Measurements from ENCODE around the gene KIAA1328.

The KIAA1328 gene

DNA sequence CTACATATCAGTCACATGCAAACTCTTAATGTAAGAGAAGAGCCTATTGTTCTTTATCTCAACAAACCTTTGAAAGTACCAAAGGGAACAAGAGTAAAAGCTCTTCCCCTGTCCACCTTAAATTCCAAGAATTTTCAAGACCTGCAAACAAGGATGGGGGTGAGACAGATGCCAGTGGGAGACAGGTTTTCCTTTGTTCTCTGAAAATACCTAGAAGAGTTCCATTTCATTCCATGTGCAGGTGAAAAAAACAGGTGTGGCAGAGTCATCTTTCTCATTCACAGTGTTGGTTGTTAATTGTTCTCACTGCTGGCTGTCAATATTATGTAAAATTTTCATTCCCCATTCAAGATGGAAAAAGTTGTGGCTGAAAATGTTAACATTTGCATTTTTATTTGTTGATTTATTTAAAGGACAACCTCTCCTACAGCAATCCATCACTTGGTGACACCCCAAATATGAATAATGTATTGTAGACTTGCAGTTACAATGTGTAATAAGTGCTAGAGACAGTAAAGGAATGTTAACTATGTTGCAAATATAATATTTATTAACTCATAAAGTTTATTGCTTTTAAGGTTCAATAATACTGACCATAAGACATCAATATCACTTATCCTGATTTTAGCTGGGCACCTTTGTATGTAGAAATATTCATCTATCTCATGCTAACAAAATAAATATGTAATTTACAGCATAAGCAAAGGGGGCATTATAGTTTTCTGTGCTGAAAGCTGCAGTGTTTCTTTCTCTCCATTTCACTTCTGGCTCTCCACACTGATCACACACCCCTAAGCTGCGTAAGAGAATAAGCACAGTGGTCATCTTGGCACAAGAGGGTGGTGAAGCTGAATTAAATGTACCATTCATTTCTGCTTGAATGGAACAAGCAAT lies 347.0 kb downstream of the KIAA1328 start:
- H3K4me3 ChIP-seq (ENCODE audit: low read depth, low read length), result no peak overlapping the region
- TF ChIP-seq, protein P1, sequence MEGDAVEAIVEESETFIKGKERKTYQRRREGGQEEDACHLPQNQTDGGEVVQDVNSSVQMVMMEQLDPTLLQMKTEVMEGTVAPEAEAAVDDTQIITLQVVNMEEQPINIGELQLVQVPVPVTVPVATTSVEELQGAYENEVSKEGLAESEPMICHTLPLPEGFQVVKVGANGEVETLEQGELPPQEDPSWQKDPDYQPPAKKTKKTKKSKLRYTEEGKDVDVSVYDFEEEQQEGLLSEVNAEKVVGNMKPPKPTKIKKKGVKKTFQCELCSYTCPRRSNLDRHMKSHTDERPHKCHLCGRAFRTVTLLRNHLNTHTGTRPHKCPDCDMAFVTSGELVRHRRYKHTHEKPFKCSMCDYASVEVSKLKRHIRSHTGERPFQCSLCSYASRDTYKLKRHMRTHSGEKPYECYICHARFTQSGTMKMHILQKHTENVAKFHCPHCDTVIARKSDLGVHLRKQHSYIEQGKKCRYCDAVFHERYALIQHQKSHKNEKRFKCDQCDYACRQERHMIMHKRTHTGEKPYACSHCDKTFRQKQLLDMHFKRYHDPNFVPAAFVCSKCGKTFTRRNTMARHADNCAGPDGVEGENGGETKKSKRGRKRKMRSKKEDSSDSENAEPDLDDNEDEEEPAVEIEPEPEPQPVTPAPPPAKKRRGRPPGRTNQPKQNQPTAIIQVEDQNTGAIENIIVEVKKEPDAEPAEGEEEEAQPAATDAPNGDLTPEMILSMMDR (IDR thresholded peaks at IDR 0.05; ENCODE audit: low read depth, low read length), result no peak

DNA sequence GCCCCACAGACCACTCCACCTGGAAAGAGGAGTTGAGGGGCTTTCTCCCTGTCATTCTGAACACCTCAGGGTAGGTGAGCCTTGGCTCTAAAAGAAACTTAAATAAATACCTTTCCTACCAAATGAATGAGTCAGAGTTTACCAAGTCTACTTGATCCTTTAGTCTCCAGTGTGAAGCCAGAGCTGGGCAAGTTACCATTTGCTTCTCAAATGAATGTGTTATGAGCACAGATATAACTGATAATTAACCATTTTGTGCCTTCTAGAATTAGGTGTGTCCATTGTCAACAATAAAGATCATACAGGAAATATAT lies 347.7 kb downstream of the KIAA1328 start:
- TF ChIP-seq, protein P1 (IDR thresholded peaks at IDR 0.05; ENCODE audit: low read depth, low read length), result no peak

DNA sequence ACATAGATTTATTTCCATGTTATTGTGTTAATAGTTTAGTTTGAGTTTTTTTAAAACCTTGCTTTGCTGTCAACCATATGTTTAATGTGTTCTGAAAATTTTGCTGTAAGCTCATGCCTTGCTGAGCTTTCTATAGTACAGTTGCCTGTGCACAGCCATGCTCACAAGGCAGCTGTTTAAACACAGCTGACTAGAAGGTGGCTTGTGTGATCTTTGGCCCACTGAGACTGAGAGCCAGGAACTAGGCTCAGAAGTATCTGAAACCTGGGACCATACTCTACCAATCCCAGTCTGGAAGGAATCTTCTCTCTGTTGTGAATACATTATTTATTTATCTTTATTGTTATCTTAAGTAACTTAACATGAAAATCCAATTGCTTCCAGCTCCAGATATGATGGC lies 350.5 kb downstream of the KIAA1328 start:
- no peak overlapping the region for H3K4me3 ChIP-seq (ENCODE audit: low read depth, low read length)
- TF ChIP-seq, protein P1 (IDR thresholded peaks at IDR 0.05; ENCODE audit: low read depth, low read length), result no peak

More for the DNA sequence above, 347.7 kb downstream of the KIAA1328 start:
- no peak overlapping the region for H3K4me3 ChIP-seq (ENCODE audit: low read depth, low read length)

DNA sequence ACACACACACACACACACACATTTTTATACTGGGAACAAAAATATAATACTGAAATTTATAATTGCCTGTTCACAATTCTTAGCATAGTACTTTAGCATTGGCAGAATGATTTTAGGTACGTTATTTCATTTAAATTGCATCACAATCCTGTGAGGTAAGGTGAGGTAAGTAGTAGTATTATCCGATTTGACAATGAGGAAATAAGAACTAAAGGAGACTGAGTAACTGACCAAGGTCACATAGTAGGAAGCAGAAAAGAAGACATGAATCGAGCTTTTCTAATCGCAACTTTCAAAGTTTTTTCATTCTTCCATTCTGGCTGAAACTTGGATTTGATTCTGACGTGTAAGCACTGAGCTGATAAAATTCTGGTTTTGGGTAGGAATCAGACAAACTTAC lies 351.2 kb downstream of the KIAA1328 start:
- no peak overlapping the region for H3K4me3 ChIP-seq (ENCODE audit: low read depth, low read length)
- TF ChIP-seq, protein P1 (IDR thresholded peaks at IDR 0.05; ENCODE audit: low read depth, low read length), result no peak

DNA sequence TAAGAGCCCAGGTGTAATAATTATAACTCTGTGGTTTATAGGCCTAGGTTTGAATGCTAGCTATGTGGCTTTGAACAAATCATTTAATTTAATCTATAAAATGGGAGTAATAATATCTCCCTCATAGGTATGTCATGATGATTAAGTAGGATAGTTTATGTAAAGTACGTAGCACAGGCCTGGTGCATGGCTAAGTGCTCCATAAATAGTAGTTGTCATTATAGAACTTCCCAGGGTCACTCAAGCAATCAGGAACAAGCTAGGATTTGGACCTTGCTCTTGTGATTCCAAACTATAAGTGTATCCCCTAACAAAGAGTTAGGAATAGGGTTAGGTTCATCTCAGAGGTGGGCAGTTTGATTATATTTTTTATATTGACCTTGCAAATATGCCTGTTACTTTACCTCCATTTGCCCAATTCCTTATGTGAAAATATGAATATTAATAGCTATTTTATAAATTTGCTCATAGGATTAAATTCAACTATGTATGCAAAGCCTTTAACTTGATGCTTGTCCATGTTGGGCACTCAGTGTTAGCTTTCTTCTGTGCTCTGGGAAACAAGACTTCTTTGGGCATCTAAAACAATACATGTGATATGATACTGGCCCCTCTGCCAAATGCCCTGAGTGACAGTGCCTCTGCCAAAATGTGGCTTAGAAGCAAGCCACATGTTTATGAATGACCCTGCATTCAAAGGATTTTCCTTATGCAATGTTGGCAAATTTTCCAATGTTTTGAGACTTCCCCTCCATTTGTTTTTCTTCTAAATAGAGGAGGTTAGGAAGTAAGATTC lies 353.6 kb downstream of the KIAA1328 start:
- H3K4me3 ChIP-seq (ENCODE audit: low read depth, low read length), result no peak overlapping the region
- TF ChIP-seq, protein P1 (IDR thresholded peaks at IDR 0.05; ENCODE audit: low read depth, low read length), result no peak

DNA sequence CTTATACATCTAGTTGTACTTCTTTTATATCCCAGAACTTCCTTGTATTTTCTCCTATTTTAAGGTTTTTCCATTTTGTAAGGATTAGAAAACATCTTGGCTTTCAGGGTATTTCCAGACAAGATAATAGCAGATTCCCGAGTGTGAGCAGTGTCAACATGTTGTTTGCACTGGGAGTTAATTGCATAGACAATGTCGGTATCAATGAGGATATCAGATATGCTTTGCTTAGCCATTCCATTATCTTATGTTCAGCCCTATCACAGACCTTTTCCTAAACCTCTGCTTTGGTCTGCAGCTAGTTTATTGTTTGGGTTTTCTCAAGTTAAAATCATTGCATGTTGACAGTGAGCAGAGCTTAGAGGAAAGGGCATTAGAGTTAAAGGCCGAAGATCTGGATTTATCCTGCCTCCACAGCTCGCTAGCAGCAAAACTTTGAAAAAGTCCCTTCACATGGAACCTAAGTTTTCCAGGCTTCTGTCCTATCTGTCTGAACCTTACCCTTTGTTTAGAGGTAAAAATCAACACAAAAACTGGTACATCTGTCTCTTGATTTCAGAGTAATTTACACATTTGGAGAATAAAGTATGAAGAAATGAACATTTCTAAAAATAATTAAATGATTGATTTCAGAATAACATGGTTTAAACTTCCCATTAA lies 355.4 kb downstream of the KIAA1328 start:
- no peak overlapping the region for H3K4me3 ChIP-seq (ENCODE audit: low read depth, low read length)
- TF ChIP-seq, protein P1 (IDR thresholded peaks at IDR 0.05; ENCODE audit: low read depth, low read length), result no peak

Measured in WI38 (cell line).